GM21367 (cell line): Measurements from ENCODE around the gene IDI2.
A peak's percentile ranks its signal among the peaks of the same experiment; 100 is the strongest.
"Not testable (repeated sequence)": the region's sequence is repeated elsewhere in the genome, so short reads cannot be mapped to it uniquely, and the experiment has no call there.

ENCODE experiments used
- ATAC-seq: cut with Tn5 transposase; IDR thresholded peaks from one replicate; pipeline ENCODE4 v1.9.1; 2021; ENCODE audit not compliant: unreplicated experiment

IDI2 gene

GRCh38 chr10:1025683-1026082 is at the start of gene IDI2:
TSS of gene IDI2 (minus strand) at chr10:1025859. CDS start at chr10:1024723, 1,136 bp downstream.
- ATAC-seq: no peak

- ATAC-seq: no peak
These were observed 49.2 kb upstream of the IDI2 start for GRCh38 chr10:1074748-1075308.

- no peak for ATAC-seq
These were observed 48.5 kb upstream of the IDI2 start for GRCh38 chr10:1074052-1074747.

- ATAC-seq: no peak
These were observed 45.3 kb upstream of the IDI2 start for GRCh38 chr10:1070919-1071318.

GRCh38 chr10:1068380-1069361 is 43.0 kb upstream of the IDI2 start:
- ATAC-seq: no peak

GRCh38 chr10:1066734-1067133 is 41.1 kb upstream of the IDI2 start:
- ATAC-seq: not testable (repeated sequence)

- no peak for ATAC-seq
These were observed 39.2 kb upstream of the IDI2 start for GRCh38 chr10:1064964-1065247.

GRCh38 chr10:1063232-1063865 is 37.7 kb upstream of the IDI2 start:
- no peak for ATAC-seq

- ATAC-seq: no peak
These were observed 36.5 kb upstream of the IDI2 start for GRCh38 chr10:1061930-1062774.

- ATAC-seq: no peak
These were observed 34.2 kb upstream of the IDI2 start for GRCh38 chr10:1059902-1060301.

- no peak for ATAC-seq
These were observed 32.4 kb upstream of the IDI2 start for GRCh38 chr10:1058017-1058416.

GRCh38 chr10:1057106-1057657 is 31.5 kb upstream of the IDI2 start:
- peak; percentile 7 for ATAC-seq

- peak; percentile 84 for ATAC-seq
These were observed 30.9 kb upstream of the IDI2 start, which contains the start of gene WDR37 for GRCh38 chr10:1056326-1057105. TSS of gene WDR37 (plus strand) at chr10:1056385. CDS start at chr10:1072156, 15,771 bp downstream.

GRCh38 chr10:1054684-1055083 is 29.0 kb upstream of the IDI2 start:
- no peak for ATAC-seq

GRCh38 chr10:1050554-1050953 is 24.9 kb upstream of the IDI2 start:
- no peak for ATAC-seq

- ATAC-seq: no peak
These were observed 24.5 kb upstream of the IDI2 start for GRCh38 chr10:1050145-1050544.

- no peak for ATAC-seq
These were observed 23.8 kb upstream of the IDI2 start for GRCh38 chr10:1049425-1049958.

- ATAC-seq: peak; percentile 80
These were observed 23.2 kb upstream of the IDI2 start, which contains the start of gene IDI1 for GRCh38 chr10:1048732-1049424. TSS of gene IDI1 (minus strand) at chr10:1049119. CDS start at chr10:1049003, 116 bp downstream.
